ENCODE measurements around the gene ROCK2.

The ROCK2 gene

DNA sequence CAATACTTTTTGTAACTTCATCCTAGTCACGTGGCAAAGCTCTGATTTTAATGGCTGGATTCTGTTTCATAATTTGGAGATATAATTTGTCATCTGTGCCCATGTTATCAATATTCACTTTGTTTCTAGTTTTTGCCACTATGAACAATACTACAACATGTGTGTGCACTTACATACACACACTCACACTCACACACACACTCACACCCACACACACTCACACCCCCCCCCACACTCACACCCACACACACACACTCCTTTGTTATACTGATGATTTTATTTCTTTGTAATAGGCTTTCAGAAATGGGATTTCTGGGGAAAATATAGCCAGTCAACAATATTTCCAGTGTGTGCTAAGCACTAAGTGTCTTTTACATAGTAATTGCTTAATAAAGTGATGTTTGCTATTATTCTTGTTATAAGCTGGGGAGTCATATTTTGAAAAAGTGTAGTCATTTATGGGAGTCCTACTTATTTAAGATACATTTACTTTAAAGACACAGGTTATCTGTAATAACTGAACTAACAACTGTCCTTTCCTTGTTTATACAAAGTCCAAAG, 22.8 kb upstream of the ROCK2 start:
- in situ Hi-C loops (cut with MboI; ENCODE audit: low sequenced_read_pairs) = no loop called here

DNA sequence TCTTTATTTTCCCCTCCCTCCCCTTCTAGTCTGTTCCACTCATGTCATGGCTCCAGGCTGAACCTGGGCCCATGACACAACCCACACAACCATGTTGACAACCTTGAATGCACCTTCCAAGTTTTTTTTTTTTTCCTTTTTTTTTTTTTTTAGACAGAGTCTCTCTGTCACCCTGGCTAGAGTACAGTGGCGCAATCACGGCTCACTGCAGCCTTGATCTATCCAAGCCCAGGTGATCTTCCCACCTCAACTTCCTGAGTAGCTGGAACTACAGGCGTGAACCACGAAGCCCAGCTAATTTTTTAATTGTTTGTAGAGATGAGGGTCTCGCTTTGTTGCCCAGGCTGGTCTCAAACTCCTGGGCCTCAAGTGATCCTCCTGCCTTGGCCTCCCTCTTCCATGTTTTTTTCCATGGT, 21.9 kb upstream of the ROCK2 start:
- in situ Hi-C loops (cut with MboI; ENCODE audit: low sequenced_read_pairs) = no loop called here

DNA sequence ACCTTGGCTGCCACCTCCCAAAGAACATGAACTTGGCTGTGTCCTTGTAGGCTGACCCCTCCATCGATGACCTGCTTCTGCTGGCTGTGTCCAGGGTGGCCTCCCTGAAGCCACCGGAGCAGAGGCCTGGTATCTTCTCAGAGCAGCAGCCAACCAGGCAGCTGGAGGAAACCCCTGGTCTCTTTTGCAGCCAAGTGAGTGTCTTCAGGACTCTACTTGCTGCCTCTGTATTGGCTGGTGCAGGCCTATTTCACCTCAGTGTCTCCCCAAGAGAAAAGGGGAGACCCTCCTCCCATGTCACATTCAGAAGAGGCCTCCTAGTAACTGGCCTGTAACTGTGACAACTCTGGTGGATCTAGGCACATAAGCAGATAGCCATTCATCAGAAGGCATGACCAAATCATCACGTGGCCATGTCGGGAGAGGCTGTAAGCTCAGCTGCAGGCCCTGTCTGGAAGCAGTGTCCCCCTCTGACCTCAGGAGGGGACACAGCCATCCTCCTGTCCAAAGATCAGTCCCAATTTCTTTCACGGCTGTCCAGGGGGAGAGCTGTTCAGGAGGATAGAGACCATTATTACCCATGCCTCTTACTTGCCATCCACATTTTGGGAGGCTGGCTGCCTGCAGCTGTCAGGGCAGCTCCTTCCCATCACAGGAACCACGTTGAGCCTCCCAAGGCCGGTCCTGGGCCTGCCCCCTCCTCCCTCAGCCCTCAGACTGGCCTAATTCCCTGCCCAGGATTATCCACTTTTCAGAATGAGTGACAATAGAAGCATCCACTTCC, 20.9 kb upstream of the ROCK2 start:
- in situ Hi-C loops (cut with MboI; ENCODE audit: low sequenced_read_pairs) = no loop called here

DNA sequence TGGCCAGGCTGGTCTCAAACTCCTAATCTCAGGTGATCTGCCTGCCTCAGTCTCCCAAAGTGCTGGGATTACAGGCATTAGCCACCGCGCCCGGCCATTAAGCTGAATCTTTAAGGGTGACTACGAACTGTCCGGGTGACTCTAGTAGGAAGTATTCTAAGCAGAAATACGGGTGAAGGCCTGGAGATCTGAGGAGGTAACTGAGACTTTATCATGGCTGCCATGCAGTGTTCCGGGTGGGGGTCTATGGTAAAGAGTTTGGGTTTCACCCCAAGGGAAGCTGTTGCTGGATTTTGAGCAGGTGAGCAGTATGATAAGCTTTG, 20.1 kb upstream of the ROCK2 start:
- in situ Hi-C loops (cut with MboI; ENCODE audit: low sequenced_read_pairs) = no loop called here

DNA sequence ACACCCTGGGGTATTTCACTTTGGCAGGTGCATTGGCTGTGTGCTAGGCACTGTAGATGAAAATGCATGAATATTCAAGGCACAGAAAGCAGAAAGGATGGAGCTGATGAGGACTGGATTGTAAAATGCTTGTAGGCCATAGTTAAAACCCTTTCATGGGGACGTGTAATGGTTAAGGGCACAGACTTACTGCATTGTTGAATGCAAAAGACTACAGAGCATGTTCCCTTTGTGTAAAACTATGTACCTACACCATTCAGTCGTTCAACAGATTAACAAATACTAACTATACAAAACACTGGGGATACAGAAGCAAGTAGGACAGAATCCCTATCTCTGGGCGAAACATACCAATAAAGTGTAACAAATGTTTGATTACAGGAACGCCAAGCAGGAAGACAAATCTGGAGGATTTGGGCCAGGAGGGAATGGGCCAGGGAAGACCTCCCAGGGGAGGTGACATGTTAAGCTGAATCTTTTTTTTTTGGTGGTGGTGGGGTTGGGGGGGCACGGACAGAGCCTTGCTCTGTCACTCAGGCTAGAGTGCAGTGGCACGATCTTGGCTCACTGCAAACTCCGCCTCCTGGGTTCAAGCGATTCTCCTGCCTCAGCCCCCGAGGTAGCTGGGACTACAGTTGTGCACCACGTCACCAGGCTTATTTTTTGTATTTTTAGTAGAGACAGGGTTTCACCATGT, 19.6 kb upstream of the ROCK2 start:
- in situ Hi-C loops (cut with MboI; ENCODE audit: low sequenced_read_pairs) = no loop called here

DNA sequence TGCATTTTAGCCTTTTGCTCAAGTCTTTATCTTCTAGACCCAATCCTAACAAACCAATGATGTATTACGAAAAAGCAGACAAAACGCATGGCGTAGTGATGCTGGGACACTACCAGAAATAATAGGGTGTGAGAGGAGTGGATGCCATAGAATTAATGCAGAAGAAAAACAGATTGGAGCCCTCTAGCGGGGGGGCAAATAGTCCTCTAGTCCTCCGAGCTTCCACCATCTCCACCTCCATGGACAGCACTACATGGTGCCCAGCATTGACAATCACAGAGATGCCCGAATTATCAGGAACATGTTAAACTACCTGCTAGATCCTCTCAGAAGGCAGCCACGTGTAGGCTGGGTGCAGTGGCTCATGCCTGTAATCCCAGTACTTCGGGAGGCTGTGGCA, 15.4 kb upstream of the ROCK2 start:
- in situ Hi-C loops (cut with MboI; ENCODE audit: low sequenced_read_pairs) = no loop called here

DNA sequence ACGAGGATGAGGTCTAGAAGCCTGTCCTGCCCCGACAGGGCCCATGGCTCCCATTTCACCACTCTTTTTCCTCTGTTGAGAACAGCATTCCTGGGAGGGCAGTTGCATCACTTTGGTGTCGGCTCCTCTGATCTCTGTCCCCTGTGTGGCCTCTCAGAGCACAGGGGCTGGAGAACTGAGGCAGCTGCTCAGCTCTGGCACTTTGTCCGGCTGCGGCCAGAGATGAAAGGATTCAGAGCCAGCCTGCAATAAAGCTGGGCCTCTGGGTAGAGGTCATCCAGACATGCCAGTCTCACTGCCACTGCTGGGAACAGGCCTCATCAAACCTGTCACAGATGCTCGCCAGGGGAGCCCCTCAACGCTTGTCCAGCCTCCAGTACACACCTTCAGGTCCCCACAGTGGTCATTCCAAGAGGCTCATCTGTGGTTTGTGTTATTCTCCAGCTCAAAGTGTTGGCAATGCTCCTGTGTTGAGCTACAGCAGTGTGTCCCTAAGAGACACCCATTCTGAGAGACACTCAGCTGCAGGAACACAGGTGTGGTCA, 13.1 kb upstream of the ROCK2 start:
- in situ Hi-C loops (cut with MboI; ENCODE audit: low sequenced_read_pairs) = no loop called here

DNA sequence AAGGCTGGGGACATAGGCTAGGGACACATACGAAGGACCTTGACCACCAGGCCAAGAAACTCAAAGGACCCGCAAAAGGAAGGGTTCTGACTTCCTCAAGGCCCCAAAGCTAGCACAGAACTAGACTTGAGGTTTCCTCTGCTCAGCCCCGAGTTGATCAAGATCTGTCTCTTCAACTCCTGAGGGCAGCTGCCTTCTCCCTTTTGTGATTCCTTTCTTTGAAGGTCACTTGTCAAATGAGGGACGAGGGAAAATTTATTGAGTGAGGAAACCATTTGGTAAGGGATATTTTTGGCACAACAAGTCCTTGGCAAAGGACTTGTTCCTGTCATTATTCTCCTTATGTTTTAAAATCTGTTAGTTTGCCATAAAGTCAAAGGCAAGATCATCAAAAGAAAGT, 12.3 kb upstream of the ROCK2 start:
- in situ Hi-C loops (cut with MboI; ENCODE audit: low sequenced_read_pairs) = no loop called here

DNA sequence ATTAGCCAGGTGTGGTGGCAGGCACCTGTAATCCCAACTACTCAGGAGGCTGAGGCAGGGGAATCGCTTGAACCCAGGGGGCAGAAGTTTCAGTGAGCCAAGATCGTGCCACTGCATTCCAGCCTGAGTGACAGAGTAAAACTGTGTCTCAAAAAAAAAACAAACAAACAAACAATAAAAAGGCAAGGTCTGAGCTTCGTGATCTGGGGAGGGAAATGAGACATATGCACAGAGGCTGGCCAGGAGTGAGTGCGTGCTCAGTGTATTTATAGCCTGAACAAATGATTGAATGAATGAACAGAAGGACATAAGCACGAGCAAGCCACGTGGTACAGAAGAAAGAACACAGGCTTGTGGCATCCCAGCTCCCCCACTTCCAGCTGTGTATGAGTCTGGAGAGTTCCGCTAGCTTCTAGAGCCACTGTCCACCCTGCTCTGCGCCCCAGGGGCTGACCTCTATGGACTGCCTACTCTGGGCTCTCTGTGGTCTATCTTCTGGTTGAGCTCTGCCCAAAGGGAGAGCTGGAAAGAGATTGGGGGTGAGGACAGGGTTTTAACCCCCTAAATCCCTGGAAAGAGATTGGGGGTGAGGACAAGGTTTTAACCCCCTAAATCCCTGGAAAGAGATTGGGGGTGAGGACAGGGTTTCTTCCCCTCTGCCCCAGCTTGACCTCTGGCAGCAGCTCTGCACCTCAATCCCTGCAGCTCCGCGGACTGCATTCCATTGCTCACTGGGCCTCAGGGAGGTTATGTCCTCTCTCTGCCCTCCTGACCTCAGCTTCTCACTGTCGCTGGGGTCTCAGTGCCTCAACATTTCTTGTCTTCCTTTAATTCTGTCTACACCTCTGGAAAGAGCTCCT, 11.0 kb upstream of the ROCK2 start:
- in situ Hi-C loops (cut with MboI; ENCODE audit: low sequenced_read_pairs) = no loop called here

DNA sequence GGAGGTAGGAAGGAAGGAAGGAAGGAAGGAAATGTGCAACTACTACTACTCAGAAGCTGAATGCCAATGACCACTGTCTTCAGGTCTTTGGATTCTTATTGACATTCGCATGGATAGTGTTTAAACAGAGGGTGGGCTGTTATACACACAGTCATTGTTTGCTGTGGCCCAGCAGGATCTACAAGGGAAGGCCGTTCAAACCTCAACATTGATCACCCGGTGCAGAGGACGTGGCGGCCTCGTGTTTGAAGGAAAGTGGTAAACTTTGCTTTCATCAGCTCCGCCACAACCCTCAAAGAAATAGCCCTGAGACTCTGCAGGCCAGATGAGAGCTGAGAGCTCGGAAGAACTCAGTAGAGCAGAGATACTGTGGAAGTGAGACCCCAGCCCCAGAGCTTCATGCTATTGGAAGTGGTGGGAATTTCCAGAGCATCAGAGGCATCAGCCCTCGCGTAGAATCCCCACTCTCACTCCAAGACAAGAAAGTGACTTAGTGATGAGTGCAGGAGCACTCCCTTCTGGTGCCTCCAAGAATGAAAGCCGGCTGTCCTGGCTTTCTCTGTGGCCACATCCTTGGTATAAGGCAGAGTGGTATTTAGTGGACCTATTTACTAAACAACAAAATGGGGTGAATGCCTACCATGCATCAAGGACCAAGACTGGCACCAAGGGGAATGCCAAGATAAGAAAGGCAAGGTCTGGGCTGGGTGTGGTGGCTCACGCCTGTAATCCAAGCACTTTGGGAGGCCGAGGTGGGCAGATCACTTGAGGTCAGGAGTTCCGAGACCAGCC, 10.1 kb upstream of the ROCK2 start:
- in situ Hi-C loops (cut with MboI; ENCODE audit: low sequenced_read_pairs) = no loop called here

DNA sequence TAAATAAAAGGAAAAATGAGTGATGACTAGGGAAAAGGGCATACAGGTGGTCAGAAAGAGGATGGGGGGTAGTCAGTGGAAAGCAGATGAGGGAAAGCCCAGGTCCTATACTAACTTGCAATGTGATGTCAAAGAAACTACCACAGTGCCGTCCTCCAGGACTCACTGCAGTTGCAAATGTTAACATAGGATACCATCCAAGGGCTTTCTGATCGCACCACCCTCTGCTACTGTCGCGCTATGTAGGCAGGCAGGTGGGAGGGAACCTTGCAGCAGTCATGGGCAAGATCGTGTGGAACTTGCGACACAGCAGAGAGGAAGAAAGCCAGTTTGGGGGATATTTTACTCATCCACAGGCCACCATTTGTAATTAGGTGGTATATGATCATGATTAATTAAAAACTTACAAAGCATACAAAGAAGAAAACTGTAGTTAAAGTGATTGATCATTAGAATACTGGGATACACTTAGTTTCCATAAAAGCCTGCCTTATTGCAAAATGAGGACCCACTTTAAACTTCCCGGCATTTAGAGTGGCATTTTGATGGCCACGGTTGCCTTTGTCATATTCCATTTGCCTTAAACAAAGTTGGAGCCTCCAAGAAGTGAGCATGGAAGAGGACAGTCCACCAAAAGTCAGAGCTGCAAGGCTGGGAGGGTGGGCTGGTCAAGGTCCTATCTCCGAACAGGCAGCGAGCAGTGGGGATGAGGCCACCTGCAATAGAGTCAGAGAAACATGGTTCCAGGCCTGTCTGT, 8.5 kb upstream of the ROCK2 start:
- in situ Hi-C loops (cut with MboI; ENCODE audit: low sequenced_read_pairs) = no loop called here

DNA sequence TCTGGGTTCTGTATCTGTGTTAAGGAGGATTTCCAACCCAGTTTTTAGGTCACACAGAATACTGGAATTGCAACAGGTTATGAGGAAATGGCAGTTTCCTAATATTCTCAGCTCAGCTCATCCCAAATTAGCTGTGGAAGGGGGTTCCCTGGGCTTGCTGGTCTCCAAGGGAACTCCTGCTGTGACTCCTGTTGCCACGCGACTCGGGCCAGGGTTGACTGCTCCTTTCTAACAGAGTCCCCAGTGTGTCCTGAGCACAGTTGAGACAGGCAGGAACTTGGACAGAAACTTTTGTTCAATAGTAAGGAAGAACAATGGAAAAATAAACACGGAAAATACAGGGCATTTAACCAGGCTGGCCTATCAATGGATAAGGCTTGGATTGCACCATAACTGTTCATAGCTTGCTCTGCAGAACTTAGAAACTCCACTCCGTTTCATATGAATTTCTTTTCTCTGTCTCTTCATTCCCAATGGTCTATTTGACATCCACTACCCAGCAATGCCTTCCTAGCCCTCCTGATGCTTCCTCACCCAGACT, 3.8 kb upstream of the ROCK2 start:
- in situ Hi-C loops (cut with MboI; ENCODE audit: low sequenced_read_pairs) = no loop called here

DNA sequence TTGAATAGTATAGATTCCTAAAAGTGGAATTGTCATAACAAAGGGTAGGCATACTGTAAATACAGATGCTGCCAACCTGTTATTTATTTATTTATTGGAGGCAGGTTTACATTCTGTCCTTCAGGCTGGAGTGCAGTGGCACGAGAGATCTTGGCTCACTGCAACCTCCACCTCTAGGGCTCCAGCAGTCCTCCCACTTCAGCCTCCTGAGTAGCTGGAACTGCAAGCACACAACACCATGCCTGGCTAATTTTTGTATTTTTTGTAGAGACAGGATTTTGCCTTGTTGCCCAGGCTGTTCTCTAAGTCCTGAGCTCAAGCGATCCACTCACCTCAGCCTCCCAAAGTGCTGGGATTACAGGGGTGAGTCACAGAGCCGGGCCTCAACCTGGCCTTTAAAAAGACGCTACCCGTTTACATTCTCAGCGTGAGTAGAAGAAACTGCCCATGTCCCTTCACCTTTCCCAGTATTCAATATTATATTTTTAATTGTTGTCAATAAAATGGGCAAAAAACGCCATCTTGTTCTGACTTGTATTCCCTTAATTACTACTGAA, 3.0 kb upstream of the ROCK2 start:
- in situ Hi-C loops (cut with MboI; ENCODE audit: low sequenced_read_pairs) = no loop called here

DNA sequence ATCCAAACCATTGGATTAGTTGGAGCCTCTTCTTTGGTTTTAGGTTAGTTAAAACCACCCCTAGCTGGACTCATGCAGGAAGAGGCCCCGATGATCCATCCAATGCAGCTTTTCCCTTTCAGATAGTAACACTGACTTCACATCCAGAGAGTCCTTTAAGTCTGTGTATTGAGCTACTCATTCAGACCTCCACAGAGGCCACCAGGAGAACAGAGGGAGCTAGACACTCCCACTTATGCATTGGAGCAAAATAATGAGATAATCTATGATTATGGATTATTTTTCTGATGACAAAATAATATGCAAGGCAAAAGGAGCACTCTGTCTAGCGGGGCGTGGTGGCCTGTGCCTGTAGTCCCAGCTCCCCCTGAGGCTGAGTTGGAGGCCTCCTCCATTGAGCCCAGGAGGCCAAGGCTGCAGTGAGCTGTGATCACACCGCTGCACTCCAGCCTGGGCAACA, 1.6 kb upstream of the ROCK2 start:
- in situ Hi-C loops (cut with MboI; ENCODE audit: low sequenced_read_pairs) = no loop called here

DNA sequence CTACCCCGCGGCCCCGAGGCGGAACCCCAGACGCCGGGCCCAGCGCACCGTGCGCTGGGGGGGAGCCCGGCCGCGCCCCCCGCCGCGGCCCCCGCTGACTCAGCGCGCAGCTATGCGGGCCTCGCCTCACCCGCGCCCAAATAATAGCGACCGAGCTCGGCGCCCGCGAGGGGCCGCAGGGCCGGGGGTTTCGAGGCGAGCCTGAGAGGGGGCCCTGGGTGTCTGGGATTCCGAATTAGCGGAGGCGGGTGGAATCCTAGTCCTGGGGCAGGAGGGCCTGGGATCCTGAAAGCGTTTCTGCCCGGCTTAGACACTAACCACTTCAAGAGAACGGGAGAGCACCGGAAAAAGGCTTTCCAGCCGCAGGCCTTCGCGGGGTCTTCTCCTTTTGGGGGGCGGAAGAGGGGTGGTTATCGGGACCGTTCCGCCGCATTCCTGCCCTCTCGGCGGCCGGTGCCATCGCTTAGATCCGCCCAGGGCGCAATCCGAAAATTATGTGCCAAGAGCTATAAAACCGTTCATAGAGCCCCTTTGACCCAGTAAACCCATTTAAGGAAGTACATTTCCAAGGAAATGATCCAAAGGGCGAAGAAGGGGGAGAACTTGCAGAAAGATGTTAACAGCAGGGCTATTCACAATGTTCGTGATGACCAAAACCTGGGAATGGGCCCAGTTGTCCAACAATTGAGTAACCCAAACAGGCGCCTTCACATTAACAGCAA, 681 bp upstream of the ROCK2 start:
- in situ Hi-C loops (cut with MboI; ENCODE audit: low sequenced_read_pairs) = no loop called here

DNA sequence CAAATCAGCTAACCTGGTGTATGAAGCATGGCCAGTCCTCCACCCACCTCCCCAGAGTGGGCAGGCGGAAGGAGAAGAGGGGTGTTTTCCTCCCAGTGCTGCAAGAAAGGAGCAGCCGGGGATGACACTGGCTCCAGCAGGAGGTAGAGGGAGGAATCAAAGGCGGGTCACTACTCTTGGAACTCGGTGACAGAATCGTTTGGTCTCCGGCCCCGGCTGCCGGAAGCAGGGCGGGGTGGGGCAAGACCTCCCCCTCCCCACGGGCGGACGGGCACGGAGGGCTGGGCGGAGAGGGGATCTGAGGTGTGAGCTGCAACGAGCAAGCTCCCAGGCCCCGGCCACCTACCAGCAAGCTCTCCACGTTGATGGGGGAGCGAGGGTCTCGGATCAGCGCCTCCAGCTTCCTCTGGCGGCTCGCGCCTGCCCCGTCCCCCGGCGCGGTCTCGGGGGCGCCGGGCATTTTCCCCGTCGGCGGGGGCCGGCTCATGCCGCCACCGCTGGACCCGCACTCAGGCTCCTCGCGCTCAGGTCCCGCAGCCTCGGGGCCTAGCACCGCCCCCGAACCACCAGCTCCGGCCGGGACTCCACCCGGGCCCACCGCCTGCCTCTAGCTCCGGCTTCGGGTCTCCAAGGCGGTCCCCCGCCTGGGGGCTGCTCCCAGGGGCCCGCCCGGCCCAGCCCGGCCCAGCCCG, 640 bp downstream of the ROCK2 start:
- in situ Hi-C loops (cut with MboI; ENCODE audit: low sequenced_read_pairs) = no loop called here

DNA sequence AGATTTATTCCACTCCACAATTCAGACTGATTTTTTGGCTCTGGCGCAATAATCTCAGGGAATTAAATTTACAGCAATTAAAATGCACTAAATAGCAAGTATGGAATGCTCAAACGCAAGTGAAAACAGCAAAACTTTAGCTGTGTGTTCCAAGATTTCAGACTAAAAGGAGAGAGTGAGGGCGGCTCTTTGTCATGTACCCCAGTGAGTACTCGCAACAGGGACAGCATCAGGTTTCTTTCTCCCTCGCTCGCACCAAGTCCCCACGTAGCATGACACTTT, 1.1 kb downstream of the ROCK2 start:
- in situ Hi-C loops (cut with MboI; ENCODE audit: low sequenced_read_pairs) = no loop called here
